Aorta (tissue), 5 donors: Measurements from ENCODE around the gene ELP5. TPM values are rescaled to one million over a fixed set of nuclear protein-coding genes. Genes with fewer than 3 reads are reported as not detected.
A peak's percentile ranks its signal among the peaks of the same experiment; 100 is the strongest.

Experiments
- ATAC-seq: fragments of 200-7000 bp; cut with Tn5 transposase; one replicate; pipeline ENCODE4 v1.9.1; 2022; ENCODE audit warnings: moderate library complexity; ENCODE audit not compliant: low FRiP score
- DNase-seq, 2 donors: peaks; one replicate each; pipeline ENCODE4 v3.0.0-alpha.2; 2020
- H3K27ac ChIP-seq, 2 donors: one replicate each; pipeline ENCODE4 v1.5.1; 2013; ENCODE audit warnings: low read length in 2 of 2, mild to moderate bottlenecking in 2 of 2, moderate library complexity in 2 of 2, control low read depth in 1 of 2, inconsistent platforms in 1 of 2, low read depth in 1 of 2
- H3K27me3 ChIP-seq, 2 donors: one replicate each; pipeline ENCODE4 v1.6.1; 2013; ENCODE audit warnings: control low read depth in 1 of 2, low read length in 1 of 2, mild to moderate bottlenecking in 1 of 2, moderate library complexity in 1 of 2; ENCODE audit not compliant: insufficient read depth in 2 of 2, control insufficient read depth in 1 of 2
- H3K36me3 ChIP-seq, 2 donors: one replicate each; pipeline ENCODE4 v1.6.1; 2013; ENCODE audit warnings: control low read depth in 1 of 2, low read length in 1 of 2, mild to moderate bottlenecking in 1 of 2; ENCODE audit not compliant: insufficient read depth in 2 of 2, control insufficient read depth in 1 of 2
- H3K4me1 ChIP-seq, 2 donors: one replicate each; pipeline ENCODE4 v1.6.1; 2013; ENCODE audit warnings: low read length in 2 of 2, control low read depth in 1 of 2, mild to moderate bottlenecking in 1 of 2, moderate library complexity in 1 of 2; ENCODE audit not compliant: insufficient read depth in 2 of 2, control insufficient read depth in 1 of 2
- H3K4me3 ChIP-seq, 2 donors: one replicate each; pipeline ENCODE4 v1.5.1; 2013; ENCODE audit warnings: low read length in 2 of 2, control low read depth in 1 of 2, mild to moderate bottlenecking in 1 of 2
- H3K9me3 ChIP-seq: one replicate; pipeline ENCODE4 v1.6.1; 2013; ENCODE audit warnings: mild to moderate bottlenecking, low read length; ENCODE audit not compliant: control insufficient read depth
- WGBS, 2 donors: extraction: QIAGEN DNeasy Blood & Tissue Kit; methylation state at CpG; one replicate each; pipeline ENCODE4 v1.1.7; 2013; 5-methylcytosine and 5-hydroxymethylcytosine counted together
- intact Hi-C, 2 donors: fragments of 100-400 bp; cut with DNase I; formaldehyde crosslinking; loops; one replicate each; pipeline versions ENCODE4 v1.14.2 to v1.15.0; 2022
- polyA plus RNA-seq, 2 donors: library from polyadenylated mRNA; stranded (reverse); fragments of 200-250 nt; gene quantifications; one replicate each; pipeline ENCODE4 v1.2.3, GENCODE V29; 2013
- total RNA-seq, 2 donors: library from RNA; stranded (reverse); fragmentation: NEBNext Ultra II Directional; extraction: Animal tissue kit (Norgen Biotek cat#: 25700); gene quantifications; one replicate each; pipeline ENCODE4 v1.2.1, GENCODE V29; 2021
- donor health status: healthy with polysubstance abuse.
- donor health status: Bipolar disorder and iron deficiency.
- donor health status: DM: no; HTN: no; CAD: no.
- donor health status: DM: no; HTN: no; CAD: no.
- donor health status: DM: yes; HTN: yes; CAD: no.

ELP5 gene
- total and polyA plus RNA-seq, 4 donors = 26.6 to 51.1 (median 28.9) TPM

DNA sequence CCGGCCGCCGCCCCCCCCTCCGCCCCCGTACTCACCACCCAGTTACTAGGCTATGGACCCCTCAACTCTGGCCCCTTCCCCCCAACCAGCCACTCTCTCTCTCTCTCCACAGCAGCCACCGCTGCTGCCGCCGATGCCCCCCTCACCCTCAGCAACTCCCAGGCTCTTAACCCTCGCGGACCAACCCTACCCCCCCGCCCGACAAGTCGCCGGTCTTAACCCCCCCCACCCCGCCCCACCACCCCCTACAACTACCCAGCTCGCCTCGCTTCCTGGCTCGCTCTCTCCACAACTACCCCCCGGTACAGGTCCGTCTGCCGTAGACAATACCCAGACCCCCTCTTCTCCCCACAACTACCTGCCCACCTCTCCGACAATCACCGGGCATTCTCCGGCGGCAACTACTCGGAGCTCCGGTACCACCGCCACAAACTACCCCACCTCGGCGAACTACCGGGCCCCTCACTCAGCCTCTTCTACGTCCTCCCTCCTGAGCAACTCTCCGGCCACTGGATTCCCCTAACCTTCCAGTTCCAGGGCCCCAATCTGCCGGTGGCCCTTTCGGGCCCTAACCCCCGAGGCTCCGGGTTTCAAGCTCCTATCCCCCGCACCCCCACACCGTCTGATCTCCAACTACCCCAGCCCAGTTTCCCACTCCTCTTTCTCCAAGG lies 13.5 kb upstream of the ELP5 start:
- WGBS, 2 donors = 1% methylated on average over 28 to 39 of the region's 39 CpGs
- Histone ChIP-seq H3K27ac (peak overlapping the region; percentile 20 to 66), H3K4me1 (peaks cover 0 to 3% of the 10 kb centered on the region in 2 donors), H3K36me3 (no peaks in the 10 kb centered on the region), H3K4me3 (peak overlapping the region; percentile 93 to 96), H3K27me3 (no peaks in the 10 kb centered on the region), H3K9me3 (no peaks in the 10 kb centered on the region)
- no peak for ATAC-seq
- intact Hi-C loops = no loop called here
- DNase-seq = peak in 1 of 2 donors; percentile 57

DNA sequence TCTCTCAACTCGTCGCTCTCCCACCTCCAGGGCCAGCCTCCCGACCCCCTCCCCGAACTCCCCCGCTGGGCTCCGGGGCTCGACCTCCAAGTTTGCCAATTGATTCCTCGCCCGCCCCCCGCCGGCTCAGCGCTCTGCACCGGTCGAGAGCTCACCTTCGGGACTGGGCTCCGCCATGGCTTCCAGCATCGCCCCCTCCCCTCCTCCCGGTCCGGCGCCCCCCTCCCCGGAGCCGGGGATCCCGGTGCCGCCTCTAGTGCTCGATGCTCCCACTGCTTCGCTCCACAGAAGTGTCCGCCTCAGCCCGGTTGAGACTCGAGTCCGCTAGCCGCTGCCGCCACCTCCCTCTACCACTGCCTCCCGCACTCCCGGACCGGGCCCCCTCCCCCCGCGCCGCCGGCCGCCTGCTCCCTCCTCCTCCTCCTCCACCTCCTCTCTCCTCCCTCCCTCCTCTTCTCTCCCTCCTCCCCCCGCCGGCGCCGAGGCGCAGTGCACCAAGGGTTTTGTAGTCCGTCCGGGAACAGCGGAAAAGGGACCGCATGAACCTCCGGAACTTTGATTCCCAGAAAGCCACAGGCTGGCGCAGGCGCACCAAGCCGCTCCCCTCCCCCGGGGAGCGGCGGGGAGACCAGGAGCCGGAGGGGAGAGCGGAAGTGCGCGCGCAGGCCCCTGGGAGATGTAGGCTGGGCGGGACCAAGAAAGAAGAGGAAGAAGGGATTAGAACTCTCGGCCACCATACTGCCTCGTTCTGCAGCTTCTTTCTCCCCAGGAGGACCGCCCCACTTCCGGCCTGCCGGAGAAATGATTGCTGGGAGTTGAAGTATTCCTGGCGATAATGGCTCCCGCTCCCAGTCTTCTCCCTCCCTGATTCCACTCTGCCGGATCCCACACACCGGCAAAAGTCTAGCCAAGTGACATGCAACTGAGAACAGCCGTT lies 12.7 kb upstream of the ELP5 start, which contains the start of gene PHF23:
Gene PHF23 (minus strand): TSS at position 367 of the 937 bp plus-strand sequence. CDS start 178 bp downstream, at position 189.
- ATAC-seq = peak; percentile 88
- WGBS, 2 donors = 1% methylated on average over 61 to 72 of the region's 72 CpGs
- intact Hi-C loops = no loop called here
- no peaks in the 10 kb centered on the region for H3K36me3 ChIP-seq
- H3K27ac ChIP-seq = peak within 1 kb of the TSS; percentile 20 to 66
- peak within 1 kb of the TSS; percentile 93 to 96 for H3K4me3 ChIP-seq
- peaks cover 0 to 3% of the 10 kb centered on the region in 2 donors for H3K4me1 ChIP-seq
- H3K9me3 ChIP-seq = no peaks in the 10 kb centered on the region
- peak; percentile 99 for DNase-seq
- no peaks in the 10 kb centered on the region for H3K27me3 ChIP-seq

DNA sequence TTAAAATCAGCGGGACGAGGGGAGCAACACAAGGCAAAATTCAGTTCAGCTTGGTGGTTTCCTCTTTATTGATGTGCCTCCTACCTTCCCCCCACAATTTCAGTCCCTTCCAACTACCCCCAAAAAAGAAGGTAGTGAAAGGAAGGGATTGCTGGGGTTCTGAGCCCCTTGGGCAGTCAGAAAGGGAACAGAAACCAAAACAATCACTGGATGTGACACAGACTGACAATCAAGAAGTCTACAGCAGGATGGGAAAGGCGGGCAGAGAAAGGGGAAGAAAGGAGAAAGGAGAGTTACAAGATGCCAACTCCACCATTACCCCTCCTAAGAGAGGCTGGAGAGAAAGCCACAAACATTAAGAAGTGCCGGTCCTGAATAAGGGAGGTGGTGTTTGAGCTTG lies 11.6 kb upstream of the ELP5 start:
- Histone ChIP-seq H3K4me3 (no peak overlapping the region), H3K27me3 (no peaks in the 10 kb centered on the region), H3K36me3 (no peaks in the 10 kb centered on the region), H3K9me3 (no peaks in the 10 kb centered on the region), H3K27ac (no peak overlapping the region), H3K4me1 (peaks cover 0 to 3% of the 10 kb centered on the region in 2 donors)
- no peak for DNase-seq
- ATAC-seq = no peak
- WGBS, 2 donors = 64 to 71% methylated on average over 4 of the region's 4 CpGs
- intact Hi-C loops = no loop called here

DNA sequence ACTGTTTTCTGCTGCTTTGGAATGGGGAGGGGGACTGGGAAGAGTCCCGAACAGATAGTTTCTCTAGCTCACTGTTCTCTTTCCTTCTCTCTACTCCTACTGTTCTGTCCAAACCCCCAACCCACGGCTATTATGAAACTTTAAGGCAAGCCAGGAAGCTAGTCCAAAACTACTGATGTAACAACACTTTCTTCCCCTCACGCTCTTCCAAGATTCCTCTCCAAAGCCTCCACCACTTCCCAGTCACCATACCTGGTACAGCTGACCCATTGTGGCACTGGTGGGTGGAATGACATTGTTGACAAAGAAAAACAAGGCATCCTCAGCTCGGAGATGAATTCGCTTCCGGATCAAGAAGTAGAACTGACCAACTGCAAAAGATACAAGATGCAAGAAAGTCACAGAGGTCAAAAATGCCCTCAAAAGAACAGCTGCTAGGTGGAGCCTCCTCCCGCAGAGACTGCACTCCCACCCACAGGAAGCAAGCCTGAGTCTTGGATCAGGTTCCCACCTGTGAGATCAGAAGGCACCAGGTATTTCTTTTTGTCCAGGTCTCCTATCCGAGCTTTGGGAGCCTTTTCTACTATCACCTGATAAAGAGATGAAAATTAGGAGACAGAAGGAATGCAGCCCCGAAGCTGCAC lies 10.8 kb upstream of the ELP5 start:
- no peak for ATAC-seq
- Histone ChIP-seq H3K36me3 (peaks cover 0 to 2% of the 10 kb centered on the region in 2 donors), H3K27me3 (no peaks in the 10 kb centered on the region), H3K9me3 (no peaks in the 10 kb centered on the region), H3K4me3 (peak overlapping the region; percentile 29 to 48), H3K4me1 (peaks cover 0 to 3% of the 10 kb centered on the region in 2 donors), H3K27ac (peak overlapping the region in 1 of 2 donors; percentile 38)
- no peak for DNase-seq
- intact Hi-C loops = no loop called here
- WGBS, 2 donors = 27 to 28% methylated on average over 9 of the region's 9 CpGs

DNA sequence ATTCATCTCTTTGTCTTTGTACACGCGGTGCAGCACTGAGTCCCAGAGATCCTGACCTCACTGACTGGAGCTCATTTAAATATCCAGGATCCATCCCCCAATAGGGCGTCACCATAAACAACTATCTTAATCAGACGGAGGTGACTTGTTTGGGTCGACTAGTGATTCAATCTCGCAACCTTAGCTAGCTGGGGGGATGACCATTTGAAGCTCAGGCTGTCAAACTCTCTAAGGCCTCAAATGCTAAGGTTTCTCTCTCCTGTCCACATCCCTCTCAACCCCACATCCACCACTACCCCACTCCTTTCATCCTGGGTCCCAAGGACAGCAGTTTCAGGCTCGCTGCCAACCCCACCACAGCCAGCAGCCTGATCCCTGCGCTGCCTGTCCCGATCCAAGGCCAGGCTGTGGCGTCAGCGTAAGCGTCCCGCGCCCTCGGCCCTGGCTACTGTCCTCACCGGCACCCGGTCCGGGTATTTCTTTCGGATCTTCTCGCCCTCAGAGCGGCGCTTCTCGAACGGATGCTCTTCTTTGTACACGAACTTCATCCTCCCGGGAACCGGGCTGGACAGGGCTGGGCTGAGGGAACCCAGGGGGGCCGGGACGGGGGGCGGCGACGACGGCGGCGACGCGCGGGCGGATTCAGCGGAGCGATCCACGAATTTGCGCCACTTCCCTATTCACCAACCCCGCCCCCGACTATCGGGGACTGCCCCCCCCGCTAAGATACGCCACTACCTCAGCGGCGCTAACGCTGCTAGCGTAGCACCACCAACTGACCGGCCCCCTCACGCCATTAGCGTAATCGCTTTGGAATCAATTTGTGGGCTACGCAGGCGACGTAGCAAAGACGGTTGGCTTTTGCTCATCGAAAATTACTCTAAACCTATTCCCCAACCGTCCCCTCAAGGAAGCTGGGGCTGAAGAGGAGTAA lies 10.0 kb upstream of the ELP5 start, which contains the start of gene GABARAP:
Gene GABARAP (minus strand): TSS at position 667 of the 934 bp plus-strand sequence. CDS start 119 bp downstream, at position 548.
- H3K36me3 ChIP-seq = peaks cover 0 to 2% of the 10 kb centered on the region in 2 donors
- peak within 1 kb of the TSS; percentile 72 to 96 for H3K27ac ChIP-seq
- no peaks in the 10 kb centered on the region for H3K9me3 ChIP-seq
- WGBS, 2 donors = 0 to 1% methylated on average over 58 to 62 of the region's 62 CpGs
- intact Hi-C loops = no loop called here
- ATAC-seq (peak; percentile 90), DNase-seq (peak; percentile 96 to 98)
- no peaks in the 10 kb centered on the region for H3K27me3 ChIP-seq
- H3K4me1 ChIP-seq = peaks cover 0 to 3% of the 10 kb centered on the region in 2 donors
- H3K4me3 ChIP-seq = peak within 1 kb of the TSS; percentile 48 to 51

DNA sequence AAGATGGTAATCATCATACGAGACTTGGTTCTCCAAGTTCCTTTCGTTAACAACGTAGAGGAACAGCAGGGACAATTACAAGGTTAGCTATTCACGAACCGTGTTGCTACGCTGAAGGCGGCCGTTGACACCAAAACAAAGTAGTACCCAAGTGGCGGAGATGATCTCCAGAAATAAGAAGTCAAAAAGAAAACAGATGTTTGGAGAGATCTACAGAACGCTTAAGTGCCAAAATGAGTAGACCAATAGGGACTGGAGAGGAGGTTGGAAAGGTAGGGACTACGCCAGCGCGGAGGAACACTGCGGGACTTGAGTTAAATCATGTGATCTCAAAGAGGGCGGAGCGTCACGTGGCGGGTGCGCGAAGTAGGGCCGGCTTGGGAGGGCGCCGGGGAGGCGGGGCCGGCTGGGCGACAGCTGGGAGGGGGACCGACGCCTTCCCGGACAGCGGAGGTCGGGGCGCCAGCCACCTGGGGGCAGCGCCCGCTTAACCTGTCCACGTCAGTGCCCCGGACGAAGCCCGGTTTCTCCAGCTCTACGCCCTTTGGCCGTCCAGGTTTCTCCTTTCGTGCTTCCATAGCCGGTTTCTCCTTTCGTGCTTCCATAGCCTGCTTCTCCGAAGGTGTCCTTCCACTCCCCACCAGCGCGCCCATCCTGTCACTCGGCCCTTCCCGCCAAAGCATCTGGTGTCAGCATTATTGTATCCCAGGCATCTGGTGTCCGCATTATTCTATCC lies 9.1 kb upstream of the ELP5 start:
- Histone ChIP-seq H3K4me3 (peak overlapping the region; percentile 20 to 51), H3K9me3 (no peaks in the 10 kb centered on the region), H3K27ac (peak overlapping the region in 1 of 2 donors; percentile 96), H3K4me1 (peaks cover 0 to 3% of the 10 kb centered on the region in 2 donors), H3K36me3 (peaks cover 0 to 2% of the 10 kb centered on the region in 2 donors), H3K27me3 (no peaks in the 10 kb centered on the region)
- WGBS, 2 donors = 0% methylated on average over 42 to 49 of the region's 49 CpGs
- peak; percentile 98 for DNase-seq
- ATAC-seq = peak; percentile 88
- intact Hi-C loops = no loop called here

DNA sequence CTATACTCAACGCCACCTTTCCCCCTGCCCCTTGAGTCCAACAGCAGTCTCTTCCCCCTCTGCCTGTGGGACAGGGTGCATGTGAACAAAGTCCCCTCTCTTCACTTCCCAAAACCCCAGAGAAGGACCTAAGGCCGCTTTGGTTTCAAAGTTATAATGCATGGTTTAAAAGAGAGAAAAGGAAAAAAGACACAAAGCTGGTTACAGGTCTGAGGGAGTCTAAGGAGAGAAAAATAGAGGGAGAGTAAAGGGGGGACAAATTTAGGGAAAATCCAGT lies 8.6 kb upstream of the ELP5 start:
- no peak for DNase-seq
- Histone ChIP-seq H3K4me1 (peaks cover 0 to 3% of the 10 kb centered on the region in 2 donors), H3K4me3 (peak overlapping the region; percentile 20 to 42), H3K27me3 (no peaks in the 10 kb centered on the region), H3K36me3 (peaks cover 0 to 2% of the 10 kb centered on the region in 2 donors), H3K27ac (peak overlapping the region in 1 of 2 donors; percentile 96), H3K9me3 (no peaks in the 10 kb centered on the region)
- ATAC-seq = no peak
- intact Hi-C loops = no loop called here
- 24% methylated on average over 2 of the region's 2 CpGs for WGBS, 2 donors
